Measurements from ENCODE around the gene EEF1A1. TPM values are rescaled to one million over a fixed set of nuclear protein-coding genes. Genes with fewer than 3 reads are reported as not detected.
"Not testable (repeated sequence)": the region's sequence is repeated elsewhere in the genome, so short reads cannot be mapped to it uniquely, and the experiment has no call there.

Gene EEF1A1
- total RNA-seq, 1 experiment from 2014 or later: 10,623 TPM

DNA sequence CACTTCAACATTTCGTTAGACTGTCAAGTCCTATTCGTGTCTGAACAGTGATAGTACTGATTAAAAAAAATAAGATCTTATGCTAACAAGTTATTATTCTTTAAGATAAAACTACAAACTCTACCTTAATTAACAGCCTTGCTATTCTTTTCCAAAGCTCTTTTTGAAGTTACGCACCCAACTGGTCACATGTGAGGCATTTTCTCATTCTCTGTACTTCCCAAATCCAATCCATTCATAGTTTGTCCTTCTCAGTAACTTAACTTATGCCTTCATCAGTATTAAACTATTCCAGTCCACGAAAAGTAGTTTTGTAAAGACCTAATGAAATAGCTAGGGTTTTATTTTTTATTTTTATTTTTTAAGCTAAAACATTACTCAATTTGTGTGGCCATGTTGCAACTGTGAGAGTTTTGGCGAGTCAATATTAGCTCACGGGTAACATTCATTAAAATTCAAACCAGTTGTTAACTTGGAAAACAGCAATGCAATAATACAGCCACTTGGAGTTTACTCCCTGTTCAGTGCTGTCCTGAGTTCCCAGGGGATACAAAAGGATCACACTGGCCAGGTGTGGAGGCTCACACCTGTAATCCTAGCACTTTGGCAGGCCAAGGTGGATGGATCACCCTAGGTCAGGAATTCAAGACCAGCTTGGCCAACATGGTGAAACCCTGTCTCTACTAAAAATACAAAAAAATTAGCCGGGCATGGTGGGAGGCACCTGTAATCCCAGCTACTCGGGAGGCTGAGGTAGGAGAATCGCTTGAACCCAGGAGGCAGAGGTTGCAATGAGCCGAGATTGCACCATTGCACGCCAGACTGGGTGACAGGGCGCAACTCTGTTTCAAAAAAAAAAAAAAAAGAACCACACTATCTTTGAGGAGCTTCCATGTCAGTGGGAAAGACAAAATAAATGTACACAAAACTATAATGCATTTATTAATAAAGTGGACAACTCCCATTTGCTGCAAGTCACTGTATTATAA, 27.9 kb upstream of the EEF1A1 start:
- H4K20me1 ChIP-seq (ENCODE audit: insufficient read depth, low read depth, low read length): no peaks in the 10 kb centered on the region

DNA sequence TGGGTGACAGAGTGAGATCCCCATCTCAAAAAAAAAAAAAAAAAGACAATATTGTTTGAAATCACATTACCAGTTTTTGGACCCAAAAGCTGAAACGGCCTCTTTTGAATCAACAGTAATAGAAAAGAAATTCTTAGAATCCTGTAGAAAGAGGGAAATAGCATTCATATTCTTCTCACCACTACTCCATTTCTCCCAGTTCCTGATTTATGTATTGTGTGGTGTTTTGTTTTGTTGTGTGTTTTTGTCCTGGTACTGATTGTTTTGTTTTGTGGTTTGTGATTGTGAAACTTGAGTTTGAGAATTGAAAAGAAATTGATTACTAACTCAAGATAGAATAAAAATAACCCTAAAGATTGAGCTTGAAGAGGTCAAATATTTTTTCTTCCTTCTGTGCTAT, 26.2 kb upstream of the EEF1A1 start:
- H2AFZ ChIP-seq (ENCODE audit: low read length): no peak overlapping the region
- no peaks in the 10 kb centered on the region for H3K27me3 ChIP-seq (ENCODE audit: low read length)
- H3K27ac ChIP-seq (ENCODE audit: low read length): no peak overlapping the region
- H3K4me1 ChIP-seq (ENCODE audit: low read length): no peaks in the 10 kb centered on the region
- no peak overlapping the region for H3K4me2 ChIP-seq (ENCODE audit: low read depth, low read length, poor library complexity, severe bottlenecking)
- H3K36me3 ChIP-seq (ENCODE audit: insufficient read depth, low read length): no peaks in the 10 kb centered on the region
- no peaks in the 10 kb centered on the region for H3K9me2 ChIP-seq (replicated peaks; ENCODE audit: insufficient read depth, low read length)
- H3K9ac ChIP-seq (ENCODE audit: low read length): no peak overlapping the region
- H3K79me2 ChIP-seq (ENCODE audit: low read length): no peaks in the 10 kb centered on the region
- no peak overlapping the region for H3K4me3 ChIP-seq (ENCODE audit: low read length)
- H3K9me3 ChIP-seq (ENCODE audit: low read length): no peaks in the 10 kb centered on the region
- no peaks in the 10 kb centered on the region for H4K20me1 ChIP-seq (ENCODE audit: insufficient read depth, low read depth, low read length)
- DNase-seq: no peak

More for the DNA sequence above, 27.9 kb upstream of the EEF1A1 start:
- no peak for DNase-seq
- no peaks in the 10 kb centered on the region for H3K9me2 ChIP-seq (replicated peaks; ENCODE audit: insufficient read depth, low read length)
- no peak overlapping the region for H2AFZ ChIP-seq (ENCODE audit: low read length)
- no peak overlapping the region for H3K4me2 ChIP-seq (ENCODE audit: low read depth, low read length, poor library complexity, severe bottlenecking)
- no peaks in the 10 kb centered on the region for H3K27me3 ChIP-seq (ENCODE audit: low read length)
- H3K9ac ChIP-seq (ENCODE audit: low read length): no peak overlapping the region
- no peaks in the 10 kb centered on the region for H3K79me2 ChIP-seq (ENCODE audit: low read length)
- H3K9me3 ChIP-seq (ENCODE audit: low read length): no peaks in the 10 kb centered on the region
- H3K4me1 ChIP-seq (ENCODE audit: low read length): no peaks in the 10 kb centered on the region
- no peak overlapping the region for H3K27ac ChIP-seq (ENCODE audit: low read length)
- no peaks in the 10 kb centered on the region for H3K36me3 ChIP-seq (ENCODE audit: insufficient read depth, low read length)
- no peak overlapping the region for H3K4me3 ChIP-seq (ENCODE audit: low read length)

DNA sequence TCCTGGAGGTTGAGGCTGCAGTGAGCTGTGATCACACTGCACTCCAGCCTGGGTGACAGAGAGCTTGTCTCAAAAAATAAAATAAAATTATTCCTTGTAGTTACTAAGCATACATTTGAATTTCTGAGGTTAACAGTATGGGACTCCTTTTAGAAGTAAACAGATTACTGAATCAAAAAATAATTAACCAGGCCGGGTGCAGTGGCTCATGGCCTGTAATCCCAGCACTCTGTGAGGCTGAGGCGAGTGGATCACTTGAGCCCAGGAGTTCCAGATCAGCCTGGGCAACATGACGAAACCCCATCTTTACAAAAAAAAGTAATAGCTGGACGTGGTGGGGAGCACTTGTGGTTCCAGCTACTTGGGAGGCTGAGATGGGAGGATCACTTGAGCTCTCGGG, 22.1 kb upstream of the EEF1A1 start:
- H3K27me3 ChIP-seq (ENCODE audit: low read length): no peaks in the 10 kb centered on the region
- no peak overlapping the region for H3K27ac ChIP-seq (ENCODE audit: low read length)
- H3K4me3 ChIP-seq (ENCODE audit: low read length): no peak overlapping the region

DNA sequence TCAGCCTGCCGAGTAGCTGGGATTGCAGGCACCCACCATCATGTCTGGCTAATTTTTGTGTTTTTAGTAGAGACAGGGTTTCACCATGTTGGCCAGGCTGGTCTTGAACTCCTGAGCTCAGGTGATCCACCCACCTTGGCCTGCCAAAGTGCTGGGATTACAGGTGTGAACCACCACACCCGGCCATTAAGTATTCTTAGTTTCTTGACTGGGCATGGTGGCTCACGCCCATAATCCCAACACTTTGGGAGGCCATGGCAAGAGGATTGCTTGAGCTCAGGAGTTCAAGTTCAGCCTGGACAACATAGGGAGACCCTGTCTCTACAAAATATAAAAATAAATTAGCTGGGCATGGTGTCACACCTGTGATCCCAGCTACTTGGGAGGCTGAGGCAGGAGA, 21.6 kb upstream of the EEF1A1 start:
- not testable (repeated sequence) for H3K79me2 ChIP-seq (ENCODE audit: low read length); H3K9me2 ChIP-seq (replicated peaks; ENCODE audit: insufficient read depth, low read length); H3K9me3 ChIP-seq (ENCODE audit: low read length); H4K20me1 ChIP-seq (ENCODE audit: insufficient read depth, low read depth, low read length); H3K4me3 ChIP-seq (ENCODE audit: low read length); H2AFZ ChIP-seq (ENCODE audit: low read length); H3K4me1 ChIP-seq (ENCODE audit: low read length); H3K36me3 ChIP-seq (ENCODE audit: insufficient read depth, low read length); H3K27ac ChIP-seq (ENCODE audit: low read length); DNase-seq; H3K4me2 ChIP-seq (ENCODE audit: low read depth, low read length, poor library complexity, severe bottlenecking); H3K27me3 ChIP-seq (ENCODE audit: low read length); H3K9ac ChIP-seq (ENCODE audit: low read length)

More for the DNA sequence above, 22.1 kb upstream of the EEF1A1 start:
- Histone ChIP-seq H4K20me1 (ENCODE audit: insufficient read depth, low read depth, low read length) (no peaks in the 10 kb centered on the region), H3K9ac (ENCODE audit: low read length) (no peak overlapping the region), H3K9me2 (replicated peaks; ENCODE audit: insufficient read depth, low read length) (no peaks in the 10 kb centered on the region), H3K4me1 (ENCODE audit: low read length) (no peaks in the 10 kb centered on the region), H3K36me3 (ENCODE audit: insufficient read depth, low read length) (no peaks in the 10 kb centered on the region), H3K9me3 (ENCODE audit: low read length) (no peaks in the 10 kb centered on the region), H3K79me2 (ENCODE audit: low read length) (no peaks in the 10 kb centered on the region), H2AFZ (ENCODE audit: low read length) (no peak overlapping the region), H3K4me2 (ENCODE audit: low read depth, low read length, poor library complexity, severe bottlenecking) (no peak overlapping the region)
- no peak for DNase-seq

DNA sequence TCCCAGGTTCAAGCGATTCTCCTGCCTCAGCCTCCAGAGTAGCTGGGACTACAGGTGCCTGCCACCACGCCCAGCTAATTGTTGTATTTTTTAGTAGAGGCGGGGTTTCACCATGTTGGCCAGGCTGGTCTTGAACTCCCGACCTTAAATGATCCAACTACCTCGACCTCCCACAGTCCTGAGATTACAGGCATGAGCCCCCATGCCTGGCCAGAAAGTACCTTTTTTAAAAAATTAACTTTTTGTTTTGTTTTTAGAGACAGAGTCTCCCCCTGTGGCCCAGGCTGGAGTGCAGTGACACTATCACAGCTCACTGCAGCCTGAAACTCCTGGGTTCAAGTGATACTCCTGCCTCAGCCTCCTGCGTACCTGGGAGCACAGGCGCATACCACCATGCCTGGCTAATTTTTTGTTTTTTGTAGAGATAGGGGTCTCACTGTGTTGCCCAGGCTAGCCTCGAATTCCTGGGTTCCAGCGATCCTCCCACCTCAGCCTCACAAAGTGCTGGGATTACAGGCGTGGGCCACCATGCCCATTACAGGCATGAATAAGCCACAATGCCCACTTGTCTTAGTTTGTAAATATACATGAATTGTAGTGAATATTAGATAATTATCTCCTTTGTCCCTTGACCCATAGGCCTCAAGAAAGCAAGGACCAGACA, 17.4 kb upstream of the EEF1A1 start:
- no peak for DNase-seq
- no peak overlapping the region for H3K4me2 ChIP-seq (ENCODE audit: low read depth, low read length, poor library complexity, severe bottlenecking)
- H3K27me3 ChIP-seq (ENCODE audit: low read length): no peaks in the 10 kb centered on the region
- H3K27ac ChIP-seq (ENCODE audit: low read length): no peak overlapping the region
- H2AFZ ChIP-seq (ENCODE audit: low read length): no peak overlapping the region
- no peaks in the 10 kb centered on the region for H3K36me3 ChIP-seq (ENCODE audit: insufficient read depth, low read length)
- H3K9me2 ChIP-seq (replicated peaks; ENCODE audit: insufficient read depth, low read length): no peaks in the 10 kb centered on the region
- no peaks in the 10 kb centered on the region for H3K9me3 ChIP-seq (ENCODE audit: low read length)
- H3K4me3 ChIP-seq (ENCODE audit: low read length): no peak overlapping the region
- H3K79me2 ChIP-seq (ENCODE audit: low read length): no peaks in the 10 kb centered on the region
- no peak overlapping the region for H3K9ac ChIP-seq (ENCODE audit: low read length)
- H3K4me1 ChIP-seq (ENCODE audit: low read length): no peaks in the 10 kb centered on the region
- H4K20me1 ChIP-seq (ENCODE audit: insufficient read depth, low read depth, low read length): no peaks in the 10 kb centered on the region

DNA sequence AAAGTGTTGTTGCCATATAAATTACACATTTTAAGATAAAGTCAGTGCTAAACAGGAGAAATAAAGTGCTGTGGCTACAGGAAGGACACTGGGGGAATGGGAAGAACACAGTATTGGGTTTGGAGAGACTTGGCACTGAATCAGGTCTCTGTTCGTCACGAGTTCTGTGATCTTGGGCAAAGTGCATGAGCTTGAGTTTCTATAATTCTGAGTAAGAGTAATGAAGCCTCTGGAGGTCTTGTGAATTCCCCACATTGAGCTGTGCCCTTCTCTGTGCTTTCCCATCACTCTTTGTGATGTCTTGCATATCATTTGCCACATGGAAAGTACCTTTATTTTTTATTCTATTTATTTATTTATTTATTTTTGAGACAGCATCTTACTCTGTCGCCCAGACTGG, 16.8 kb upstream of the EEF1A1 start:
- no peak for DNase-seq
- Histone ChIP-seq H3K4me1 (ENCODE audit: low read length) (no peaks in the 10 kb centered on the region), H3K9me3 (ENCODE audit: low read length) (no peaks in the 10 kb centered on the region), H3K36me3 (ENCODE audit: insufficient read depth, low read length) (no peaks in the 10 kb centered on the region), H4K20me1 (ENCODE audit: insufficient read depth, low read depth, low read length) (no peaks in the 10 kb centered on the region), H3K9me2 (replicated peaks; ENCODE audit: insufficient read depth, low read length) (no peaks in the 10 kb centered on the region), H3K4me2 (ENCODE audit: low read depth, low read length, poor library complexity, severe bottlenecking) (no peak overlapping the region), H3K9ac (ENCODE audit: low read length) (no peak overlapping the region), H3K27me3 (ENCODE audit: low read length) (no peaks in the 10 kb centered on the region), H3K4me3 (ENCODE audit: low read length) (no peak overlapping the region), H3K27ac (ENCODE audit: low read length) (no peak overlapping the region), H2AFZ (ENCODE audit: low read length) (no peak overlapping the region), H3K79me2 (ENCODE audit: low read length) (no peaks in the 10 kb centered on the region)

DNA sequence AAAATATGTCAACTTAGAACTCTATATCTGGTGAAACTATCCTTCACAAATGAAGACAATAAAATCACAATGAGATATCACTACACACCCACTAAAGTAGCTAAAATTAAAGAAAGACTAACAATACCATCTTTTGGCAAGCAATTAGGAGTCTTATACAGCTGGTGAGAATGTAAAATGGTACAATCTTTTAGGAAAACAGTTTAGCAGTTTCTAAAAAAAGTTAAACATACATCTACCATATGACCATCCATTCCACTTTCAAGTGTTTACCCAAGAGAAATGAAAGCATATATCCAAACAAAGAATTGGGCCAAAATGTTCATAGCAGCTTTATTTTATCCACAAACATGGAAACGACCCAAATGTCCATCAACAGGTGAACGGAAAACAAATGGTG, 13.8 kb upstream of the EEF1A1 start:
- Histone ChIP-seq H3K36me3 (ENCODE audit: insufficient read depth, low read length) (no peaks in the 10 kb centered on the region), H3K9ac (ENCODE audit: low read length) (no peak overlapping the region), H3K4me3 (ENCODE audit: low read length) (no peak overlapping the region), H3K9me2 (replicated peaks; ENCODE audit: insufficient read depth, low read length) (no peaks in the 10 kb centered on the region), H3K4me2 (ENCODE audit: low read depth, low read length, poor library complexity, severe bottlenecking) (no peak overlapping the region), H2AFZ (ENCODE audit: low read length) (no peak overlapping the region), H3K9me3 (ENCODE audit: low read length) (no peaks in the 10 kb centered on the region), H3K79me2 (ENCODE audit: low read length) (no peaks in the 10 kb centered on the region), H3K4me1 (ENCODE audit: low read length) (no peaks in the 10 kb centered on the region), H4K20me1 (ENCODE audit: insufficient read depth, low read depth, low read length) (no peaks in the 10 kb centered on the region), H3K27ac (ENCODE audit: low read length) (no peak overlapping the region), H3K27me3 (ENCODE audit: low read length) (no peaks in the 10 kb centered on the region)
- no peak for DNase-seq

DNA sequence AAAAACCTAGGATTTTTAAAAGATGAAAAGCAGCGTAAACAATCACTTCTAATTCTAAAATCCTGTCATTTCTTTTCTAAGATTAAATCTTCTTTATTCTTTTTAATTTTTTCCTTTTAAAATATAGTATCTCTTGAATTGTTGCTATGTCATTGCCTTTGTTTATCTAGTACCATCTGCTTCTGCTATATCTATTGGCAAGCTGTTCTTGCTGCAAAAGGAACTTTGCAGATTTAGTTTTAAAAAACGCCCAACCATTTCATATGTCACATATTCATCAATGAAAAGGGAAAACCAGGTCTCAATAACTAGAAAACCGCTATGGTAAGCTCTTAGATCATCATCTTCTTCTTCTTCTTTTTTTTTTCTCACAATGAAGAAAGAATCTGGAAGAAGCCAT, 11.5 kb upstream of the EEF1A1 start:
- H3K36me3 ChIP-seq (ENCODE audit: insufficient read depth, low read length): no peaks in the 10 kb centered on the region
- H3K27me3 ChIP-seq (ENCODE audit: low read length): no peaks in the 10 kb centered on the region
- H3K9ac ChIP-seq (ENCODE audit: low read length): no peak overlapping the region
- H3K4me2 ChIP-seq (ENCODE audit: low read depth, low read length, poor library complexity, severe bottlenecking): no peak overlapping the region
- H3K4me1 ChIP-seq (ENCODE audit: low read length): no peaks in the 10 kb centered on the region
- H3K27ac ChIP-seq (ENCODE audit: low read length): no peak overlapping the region
- no peaks in the 10 kb centered on the region for H3K9me3 ChIP-seq (ENCODE audit: low read length)
- H3K79me2 ChIP-seq (ENCODE audit: low read length): no peaks in the 10 kb centered on the region
- H4K20me1 ChIP-seq (ENCODE audit: insufficient read depth, low read depth, low read length): no peaks in the 10 kb centered on the region
- H2AFZ ChIP-seq (ENCODE audit: low read length): no peak overlapping the region
- no peak overlapping the region for H3K4me3 ChIP-seq (ENCODE audit: low read length)
- no peaks in the 10 kb centered on the region for H3K9me2 ChIP-seq (replicated peaks; ENCODE audit: insufficient read depth, low read length)
- DNase-seq: no peak

Data from Karpas-422 (cell line).